CD4-positive, alpha-beta memory T cell (primary cell): ENCODE data around the gene PAX7. TPM values are rescaled to one million over a fixed set of nuclear protein-coding genes. Genes with fewer than 3 reads are reported as not detected.
A peak's percentile ranks its signal among the peaks of the same experiment; 100 is the strongest.

Experiments
- CTCF ChIA-PET: fragments of 350-600 bp; sonication (Branson Sonifier 250); formaldehyde crosslinking; loops from one replicate; lab custom pipeline; 2021; ENCODE audit warnings: inconsistent platforms; ENCODE audit not compliant: partially characterized antibody; lab: Charles Lee
- POLR2A ChIA-PET: fragments of 350-600 bp; sonication (Branson Sonifier 250); formaldehyde crosslinking; loops from one replicate; lab custom pipeline; 2021; ENCODE audit not compliant: partially characterized antibody; lab: Charles Lee
- DNase-seq, 5 donors: peaks; one replicate each; pipeline versions ENCODE4 v3.0.0 to v3.0.0-alpha.2; 2020 to 2022; ENCODE audit warnings: mixed read lengths in 1 of 5
- H3K27ac ChIP-seq: one replicate; pipeline ENCODE4 v1.7.0; 2013; ENCODE audit warnings: low read depth, low read length
- H3K27me3 ChIP-seq: 2 replicates; pipeline ENCODE4 v1.7.0; 2013; ENCODE audit warnings: mild to moderate bottlenecking, low read length, moderate library complexity; ENCODE audit not compliant: insufficient read depth
- H3K36me3 ChIP-seq: 2 replicates; pipeline ENCODE4 v1.7.0; 2013; ENCODE audit warnings: mild to moderate bottlenecking, low read length, moderate library complexity; ENCODE audit not compliant: insufficient read depth
- H3K4me1 ChIP-seq: 2 replicates; pipeline ENCODE4 v1.7.0; 2013; ENCODE audit warnings: mild to moderate bottlenecking, low read length, moderate library complexity; ENCODE audit not compliant: insufficient read depth
- H3K4me3 ChIP-seq, 2 donors: one replicate each; pipeline ENCODE4 v1.7.0; 2013; ENCODE audit warnings: low read length in 2 of 2, mild to moderate bottlenecking in 1 of 2
- H3K9me3 ChIP-seq, 2 donors: one replicate each; pipeline ENCODE4 v1.7.0; 2013; ENCODE audit warnings: low read length in 2 of 2, control low read depth in 1 of 2; ENCODE audit not compliant: control insufficient read depth in 1 of 2
- H3K27ac Mint-ChIP-seq, 7 donors: one replicate each; pipeline ENCODE4 v1.8.0; 2020 to 2021; ENCODE audit warnings: mixed read lengths in 7 of 7, mild to moderate bottlenecking in 6 of 7, inconsistent platforms in 3 of 7, moderate library complexity in 3 of 7
- H3K27me3 Mint-ChIP-seq, 2 donors: one replicate each; pipeline ENCODE4 v1.8.0; 2020 to 2021; ENCODE audit warnings: mixed read lengths in 2 of 2
- H3K36me3 Mint-ChIP-seq, 2 donors: one replicate each; pipeline ENCODE4 v1.8.0; 2020 to 2021; ENCODE audit warnings: mixed read lengths in 2 of 2, inconsistent platforms in 1 of 2, mild to moderate bottlenecking in 1 of 2
- H3K4me1 Mint-ChIP-seq, 4 donors: one replicate each; pipeline ENCODE4 v1.8.0; 2020 to 2021; ENCODE audit warnings: mixed read lengths in 4 of 4, mild to moderate bottlenecking in 1 of 4
- H3K4me3 Mint-ChIP-seq, 8 donors: one replicate each; pipeline ENCODE4 v1.8.0; 2020 to 2021; ENCODE audit warnings: mixed read lengths in 8 of 8, mild to moderate bottlenecking in 7 of 8, moderate library complexity in 6 of 8, inconsistent platforms in 3 of 8
- H3K9me3 Mint-ChIP-seq, 8 donors: one replicate each; pipeline ENCODE4 v1.8.0; 2020 to 2021; ENCODE audit warnings: mixed read lengths in 8 of 8, mild to moderate bottlenecking in 5 of 8, inconsistent platforms in 3 of 8, moderate library complexity in 1 of 8
- intact Hi-C: fragments of 100-400 bp; cut with micrococcal nuclease; formaldehyde crosslinking; loops from one replicate; pipeline ENCODE4 v1.15.1; 2023
- polyA plus RNA-seq, 2 donors: library from polyadenylated mRNA; unstranded; fragments of 300-500 nt; fragmentation: Illumina TruSeq; gene quantifications; one replicate each; pipeline ENCODE4 v1.2.3, GENCODE V29; 2021
- total RNA-seq, 2 experiments: library from RNA; stranded (reverse); gene quantifications; one replicate each; pipeline ENCODE4 v1.2.3, GENCODE V29; 2021

PAX7 gene
- total and polyA plus RNA-seq, 4 experiments from 2014 or later, result not detected

DNA sequence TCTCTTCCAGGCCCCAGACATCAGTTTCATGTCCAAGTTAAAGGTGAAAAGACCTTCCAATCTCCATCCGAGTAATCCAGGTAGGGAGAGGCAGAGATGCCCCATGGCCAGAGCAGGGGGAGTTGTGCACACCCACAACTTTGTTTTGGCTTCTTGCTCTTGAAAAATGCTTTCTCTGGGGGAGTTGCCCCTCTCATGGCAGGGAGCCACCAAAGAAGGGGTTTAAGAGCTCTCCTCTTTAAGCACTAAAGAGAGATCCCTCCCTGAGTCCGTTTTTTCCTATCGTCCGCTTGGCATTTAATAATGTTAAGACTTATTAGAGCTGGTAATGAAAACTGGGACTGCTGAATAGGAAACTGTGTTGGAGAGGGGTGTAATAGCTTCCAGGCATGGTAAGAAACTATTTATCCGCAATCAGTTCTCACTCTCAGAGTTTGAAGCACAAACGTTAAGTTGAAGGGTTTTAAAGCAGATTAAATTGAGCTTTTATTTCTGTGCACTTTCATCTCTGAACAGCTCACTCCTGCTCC is 8.3 kb downstream of the PAX7 start:
- Mint-ChIP-seq H3K4me3 (no peak overlapping the region), H3K27ac (no peak overlapping the region), H3K36me3 (no peaks in the 10 kb centered on the region), H3K4me1 (peaks cover 13 to 38% (median 19%) of the 10 kb centered on the region in 4 donors), H3K9me3 (peaks cover 0 to 2% (median 0%) of the 10 kb centered on the region in 8 donors), H3K27me3 (peaks cover 73 to 76% of the 10 kb centered on the region in 2 donors)
- intact Hi-C loops, result no loop called here
- Histone ChIP-seq H3K27ac (no peak overlapping the region), H3K9me3 (no peaks in the 10 kb centered on the region), H3K4me3 (no peak overlapping the region), H3K36me3 (no peaks in the 10 kb centered on the region), H3K27me3 (peaks cover 59% of the 10 kb centered on the region), H3K4me1 (peaks cover 4% of the 10 kb centered on the region)
- no peak for DNase-seq
- ChIA-PET POLR2A (no interaction called here), CTCF (interaction anchor here (1.0 kb wide), 1 partner anchor 42 kb away, joined by 3 read pairs; no protein-coding TSS in a partner anchor)

DNA sequence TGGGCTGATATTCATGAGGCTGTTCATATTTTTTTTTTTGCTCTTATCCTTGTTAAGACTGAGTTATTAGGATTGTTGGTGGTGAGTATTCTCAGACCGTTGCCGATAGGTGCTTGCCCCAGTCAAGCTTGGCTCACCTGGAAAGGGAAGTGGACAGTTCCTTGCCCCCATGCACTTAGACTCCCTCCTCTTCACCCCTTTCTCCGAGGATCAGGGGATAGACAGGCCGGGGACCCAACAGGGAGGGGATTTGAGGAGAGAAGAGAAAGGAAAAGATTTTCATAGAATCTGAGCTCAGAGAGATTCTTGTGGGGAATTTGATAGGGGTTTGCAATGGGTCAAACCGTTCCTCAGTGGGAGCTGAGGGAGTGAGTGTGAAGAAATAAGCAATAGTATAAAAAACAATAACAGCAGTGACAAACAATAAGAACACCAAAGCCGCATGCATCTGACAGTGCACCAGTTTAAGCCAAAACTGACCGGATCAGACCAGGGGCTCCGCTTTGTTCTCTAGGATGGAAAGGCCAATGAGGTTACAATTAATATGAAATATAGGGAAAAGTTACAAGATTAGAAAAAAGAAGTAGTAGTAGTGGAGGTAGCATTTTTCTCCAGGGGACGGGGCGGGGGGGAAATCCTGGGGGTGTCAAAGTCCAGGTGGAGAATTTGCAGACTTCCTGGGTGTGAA is 8.9 kb downstream of the PAX7 start:
- Mint-ChIP-seq H3K36me3 (no peaks in the 10 kb centered on the region), H3K27me3 (peaks cover 72 to 75% of the 10 kb centered on the region in 2 donors), H3K4me1 (peaks cover 16 to 43% (median 23%) of the 10 kb centered on the region in 4 donors), H3K27ac (peak overlapping the region in 1 of 7 donors; percentile 36), H3K4me3 (peak overlapping the region in 3 of 8 donors; percentile 18 to 49 (median 18)), H3K9me3 (peaks cover 0 to 2% (median 0%) of the 10 kb centered on the region in 8 donors)
- Histone ChIP-seq H3K4me3 (no peak overlapping the region), H3K36me3 (no peaks in the 10 kb centered on the region), H3K27ac (no peak overlapping the region), H3K9me3 (no peaks in the 10 kb centered on the region), H3K4me1 (peaks cover 4% of the 10 kb centered on the region), H3K27me3 (peaks cover 64% of the 10 kb centered on the region)
- CTCF ChIA-PET, result interaction anchor here (1.0 kb wide), 1 partner anchor 42 kb away, joined by 3 read pairs; no protein-coding TSS in a partner anchor
- no peak for DNase-seq
- POLR2A ChIA-PET, result no interaction called here
- intact Hi-C loops, result no loop called here

DNA sequence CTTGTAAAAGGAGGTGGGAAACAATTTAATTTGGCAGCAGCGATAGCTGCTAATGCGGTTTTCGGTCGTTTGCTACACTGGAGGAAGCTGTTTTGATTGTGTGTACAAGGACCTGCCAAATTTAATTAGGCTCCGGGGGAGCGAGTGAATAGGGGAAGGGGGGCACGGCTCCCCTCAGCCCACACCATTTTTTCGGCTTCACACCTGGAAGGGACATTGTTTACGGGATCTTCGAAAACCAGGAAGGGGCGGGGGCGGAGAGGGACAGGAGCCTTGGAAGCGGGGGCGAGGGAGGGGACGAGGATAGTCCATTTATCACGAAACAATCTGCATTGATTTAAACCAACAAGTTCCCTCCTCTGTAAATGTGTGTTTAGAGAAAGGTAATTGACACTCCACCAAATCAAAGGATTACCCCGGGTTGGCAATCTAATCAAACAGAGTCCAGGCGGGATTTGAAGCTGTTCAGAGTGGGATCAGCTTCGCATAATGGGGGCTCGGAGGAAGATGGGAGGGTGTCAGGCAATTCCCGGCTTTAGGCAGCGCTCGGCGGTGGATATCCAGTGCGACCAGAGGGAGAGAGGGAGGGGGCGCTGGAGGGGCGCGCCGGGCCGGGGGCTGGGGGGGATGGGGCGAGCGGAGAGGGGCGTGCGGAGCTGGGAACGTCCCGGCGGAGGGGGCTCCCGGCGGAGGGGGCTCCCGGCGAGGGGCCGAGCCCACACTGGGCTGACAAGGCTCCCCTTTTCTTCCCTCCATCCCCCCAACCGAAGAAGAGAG is 9.8 kb downstream of the PAX7 start:
- peaks cover 21 to 52% (median 30%) of the 10 kb centered on the region in 4 donors for H3K4me1 Mint-ChIP-seq
- intact Hi-C loops, result no loop called here
- H3K4me1 ChIP-seq, result peaks cover 11% of the 10 kb centered on the region
- H3K4me3 ChIP-seq, result no peak overlapping the region
- ChIA-PET POLR2A (no interaction called here), CTCF (no interaction called here)
- H3K27me3 Mint-ChIP-seq, result peaks cover 74% of the 10 kb centered on the region in 2 donors
- H3K36me3 ChIP-seq, result no peaks in the 10 kb centered on the region
- no peak for DNase-seq
- no peak overlapping the region for H3K27ac ChIP-seq
- no peak overlapping the region for H3K27ac Mint-ChIP-seq
- peaks cover 60% of the 10 kb centered on the region for H3K27me3 ChIP-seq
- peak overlapping the region in 2 of 8 donors; percentile 26 to 29 for H3K4me3 Mint-ChIP-seq
- no peaks in the 10 kb centered on the region for H3K9me3 ChIP-seq
- no peaks in the 10 kb centered on the region for H3K36me3 Mint-ChIP-seq
- peaks cover 0 to 2% (median 0%) of the 10 kb centered on the region in 8 donors for H3K9me3 Mint-ChIP-seq

DNA sequence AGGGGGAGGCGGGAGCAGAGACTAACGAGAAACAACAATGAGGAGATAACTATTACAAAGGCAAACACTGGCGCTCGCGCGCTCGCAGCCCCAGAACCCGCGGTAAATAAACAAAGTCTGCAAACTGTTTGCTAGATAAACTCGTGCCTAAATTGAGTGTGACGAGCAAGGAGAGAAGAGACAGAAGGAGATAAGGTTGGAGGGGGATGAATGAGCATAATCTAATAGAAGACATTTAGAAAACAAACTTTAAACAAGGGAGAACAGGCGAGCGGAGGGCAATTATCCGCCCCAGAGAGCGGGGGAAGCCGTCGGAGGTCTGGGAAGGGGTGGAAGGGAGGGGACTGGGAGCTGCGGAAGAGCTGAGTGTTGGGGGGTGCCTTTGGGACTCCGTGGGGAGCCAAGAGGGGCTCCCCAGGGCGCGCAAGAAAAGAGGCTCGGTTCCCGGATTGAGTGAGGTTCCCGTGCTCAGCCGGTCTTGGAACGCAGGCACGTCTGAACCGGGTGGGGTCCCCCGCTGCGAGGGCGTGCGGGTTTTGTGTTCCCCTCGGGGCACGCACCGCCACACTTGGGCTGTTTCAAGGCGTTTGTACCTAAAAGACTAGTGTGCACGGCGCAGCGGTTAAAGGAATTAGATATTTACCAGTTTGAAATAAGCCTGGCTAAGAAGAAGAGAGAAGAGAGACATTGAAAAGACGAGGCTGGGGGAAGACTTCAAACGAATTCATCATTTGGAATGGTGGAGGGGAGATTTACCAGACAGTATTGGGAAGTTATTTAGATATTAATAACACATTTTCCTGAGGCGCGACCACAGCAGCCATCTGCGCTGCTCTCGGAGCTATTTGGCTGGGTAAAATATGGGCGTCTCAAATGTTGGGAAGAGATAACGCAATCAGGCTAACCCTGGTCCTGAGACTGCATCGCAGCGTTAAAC is 10.6 kb downstream of the PAX7 start:
- Mint-ChIP-seq H3K4me3 (no peak overlapping the region), H3K27me3 (peaks cover 72 to 76% of the 10 kb centered on the region in 2 donors), H3K4me1 (peaks cover 22 to 54% (median 30%) of the 10 kb centered on the region in 4 donors), H3K27ac (no peak overlapping the region), H3K9me3 (peaks cover 0 to 2% (median 0%) of the 10 kb centered on the region in 8 donors), H3K36me3 (no peaks in the 10 kb centered on the region)
- Histone ChIP-seq H3K4me3 (no peak overlapping the region), H3K36me3 (no peaks in the 10 kb centered on the region), H3K4me1 (peaks cover 19% of the 10 kb centered on the region), H3K27me3 (peaks cover 61% of the 10 kb centered on the region), H3K9me3 (no peaks in the 10 kb centered on the region), H3K27ac (no peak overlapping the region)
- no peak for DNase-seq
- ChIA-PET POLR2A (no interaction called here), CTCF (no interaction called here)
- intact Hi-C loops, result no loop called here

DNA sequence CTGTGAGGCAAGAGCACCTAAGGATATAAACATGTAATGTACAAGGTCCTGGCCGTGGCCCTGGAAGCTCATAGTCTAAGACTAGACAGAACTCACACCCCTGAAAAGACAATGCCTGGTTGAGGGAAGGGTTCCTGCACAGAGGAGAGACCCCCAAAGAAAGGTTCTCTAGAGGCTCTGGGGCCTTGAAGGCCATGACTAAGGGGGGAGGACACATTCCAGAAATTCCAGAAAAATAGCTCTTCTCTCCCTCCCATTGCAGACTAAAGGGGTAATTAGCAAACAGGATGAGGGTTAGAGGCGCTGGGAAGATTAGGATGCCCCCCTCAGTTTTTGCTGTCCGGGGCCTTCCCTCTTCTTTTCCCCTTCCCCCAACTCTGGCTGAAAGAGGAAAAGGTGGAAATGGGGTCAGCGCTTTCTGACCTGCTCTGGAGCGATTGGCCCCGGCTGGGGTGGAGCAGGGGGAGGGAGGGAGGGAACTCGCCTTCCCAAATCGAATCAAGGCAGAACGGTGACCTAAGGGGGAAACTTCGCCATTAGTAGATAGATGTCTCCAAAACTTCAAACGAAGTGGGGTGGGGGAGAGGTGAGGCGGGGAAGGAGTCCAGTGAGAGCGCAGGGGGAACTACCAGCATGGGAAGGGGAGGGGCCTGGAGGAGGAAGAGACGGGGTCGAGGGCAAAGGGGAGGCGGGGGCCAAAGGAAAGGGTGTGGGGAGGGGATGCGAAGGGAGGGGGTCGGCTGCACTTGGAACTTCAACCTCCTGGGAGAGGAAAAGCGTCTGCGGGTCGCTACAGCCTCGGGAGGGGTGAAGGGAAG is 11.8 kb downstream of the PAX7 start:
- Histone ChIP-seq H3K4me3 (no peak overlapping the region), H3K27ac (no peak overlapping the region), H3K9me3 (no peaks in the 10 kb centered on the region), H3K27me3 (peaks cover 56% of the 10 kb centered on the region), H3K4me1 (peaks cover 19% of the 10 kb centered on the region), H3K36me3 (no peaks in the 10 kb centered on the region)
- Mint-ChIP-seq H3K4me3 (peak overlapping the region in 2 of 8 donors; percentile 62 to 69), H3K27ac (no peak overlapping the region), H3K4me1 (peaks cover 23 to 55% (median 30%) of the 10 kb centered on the region in 4 donors), H3K9me3 (peaks cover 0 to 2% (median 0%) of the 10 kb centered on the region in 8 donors), H3K27me3 (peaks cover 68 to 69% of the 10 kb centered on the region in 2 donors), H3K36me3 (no peaks in the 10 kb centered on the region)
- intact Hi-C loops, result no loop called here
- no peak for DNase-seq
- ChIA-PET POLR2A (no interaction called here), CTCF (no interaction called here)
